ENCODE data around the gene ZNF831. TPM values are rescaled to one million over a fixed set of nuclear protein-coding genes. Genes with fewer than 3 reads are reported as not detected.

Gene ZNF831
- polyA plus RNA-seq, 4 donors, result 0.08 to 0.14 (median 0.12) TPM

GRCh38 chr20:59295531-59295930 lies 131.9 kb downstream of the ZNF831 start:
- no peak for DNase-seq (ENCODE audit: low read depth in 4 of 4, low spot score in 3 of 4)

- DNase-seq (ENCODE audit: low read depth in 4 of 4, low spot score in 3 of 4), result no peak
These were observed 134.1 kb downstream of the ZNF831 start for GRCh38 chr20:59297686-59298085.

- no peak for DNase-seq (ENCODE audit: low read depth in 4 of 4, low spot score in 3 of 4)
These were observed 136.3 kb downstream of the ZNF831 start for GRCh38 chr20:59299945-59300332.

- DNase-seq (ENCODE audit: low read depth in 4 of 4, low spot score in 3 of 4), result no peak
These were observed 136.9 kb downstream of the ZNF831 start, which contains the start of gene EDN3 for GRCh38 chr20:59300333-59301081. EDN3 (plus strand) TSS chr20:59300611; CDS start chr20:59300813, 202 bp downstream.

GRCh38 chr20:59301343-59302007 lies 137.9 kb downstream of the ZNF831 start:
- DNase-seq (ENCODE audit: low read depth in 4 of 4, low spot score in 3 of 4), result no peak

GRCh38 chr20:59305908-59306655 lies 142.5 kb downstream of the ZNF831 start:
- no peak for DNase-seq (ENCODE audit: low read depth in 4 of 4, low spot score in 3 of 4)

- no peak for DNase-seq (ENCODE audit: low read depth in 4 of 4, low spot score in 3 of 4)
These were observed 143.6 kb downstream of the ZNF831 start for GRCh38 chr20:59307270-59307669.

Other genes starting within 250 kb of the ZNF831 start
- gene NELFCD, start 182.6 kb upstream of the ZNF831 start, polyA plus RNA-seq (ENCODE audit: insufficient read length in 4 of 4), result 100 to 1,000 TPM; 118 to 138 (median 125) TPM
- 10 to 100 TPM; 77.1 to 88.5 (median 78.7) TPM for gene CTSZ, start 156.6 kb upstream of the ZNF831 start, polyA plus RNA-seq (ENCODE audit: insufficient read length in 4 of 4)
- gene TUBB1, start 144.4 kb upstream of the ZNF831 start, polyA plus RNA-seq (ENCODE audit: insufficient read length in 4 of 4), result 1 to 10 TPM; 1.8 to 5.4 (median 2.5) TPM
- gene ATP5F1E, start 131.5 kb upstream of the ZNF831 start, polyA plus RNA-seq (ENCODE audit: insufficient read length in 4 of 4), result 100 to 1,000 TPM; 180 to 207 (median 201) TPM
- 10 to 100 TPM; 66.6 to 86.1 (median 73.9) TPM for gene PRELID3B, start 121.0 kb upstream of the ZNF831 start, polyA plus RNA-seq (ENCODE audit: insufficient read length in 4 of 4)
- gene EDN3, start 136.8 kb downstream of the ZNF831 start, polyA plus RNA-seq (ENCODE audit: insufficient read length in 4 of 4), result 1 to 10 TPM; 6.0 to 7.1 (median 6.5) TPM